Nephron (organoid): ENCODE measurements around the gene MDP1.

Experiments
- H3K27ac Mint-ChIP-seq, 3 experiments: 2 replicates each; pipeline ENCODE4 v1.8.0; 2020; ENCODE audit warnings: mixed read lengths in 3 of 3, mild to moderate bottlenecking in 2 of 3, moderate library complexity in 1 of 3
- H3K27me3 Mint-ChIP-seq: 2 replicates; pipeline ENCODE4 v1.8.0; 2021; ENCODE audit warnings: low read depth, mild to moderate bottlenecking, moderate library complexity, mixed read lengths
- H3K36me3 Mint-ChIP-seq: 2 replicates; pipeline ENCODE4 v1.8.0; 2020; ENCODE audit warnings: low read depth, mixed read lengths
- H3K4me1 Mint-ChIP-seq: 2 replicates; pipeline ENCODE4 v1.8.0; 2020; ENCODE audit warnings: mixed read lengths
- H3K4me3 Mint-ChIP-seq, 3 experiments: 2 replicates each; pipeline ENCODE4 v1.8.0; 2020; ENCODE audit warnings: mild to moderate bottlenecking in 3 of 3, mixed read lengths in 3 of 3, moderate library complexity in 2 of 3
- H3K9me3 Mint-ChIP-seq: 2 replicates; pipeline ENCODE4 v1.8.0; 2020; ENCODE audit warnings: mixed read lengths
- CTCF ChIP-seq, 3 experiments: fragments of 200-600 bp; sonication (generic); IDR thresholded peaks; one replicate each; pipeline ENCODE4 v1.5.0; 2021; ENCODE audit warnings: antibody characterized with exemption in 3 of 3; ENCODE audit not compliant: unreplicated experiment in 3 of 3

Gene MDP1

GRCh38 chr14:24192933-24193332 lies 22.9 kb downstream of the MDP1 start:
- Mint-ChIP-seq H3K27me3 (no peaks in the 10 kb centered on the region), H3K36me3 (peaks cover 31% of the 10 kb centered on the region), H3K4me3 (peak overlapping the region; percentile 57 to 73 (median 65)), H3K27ac (peak overlapping the region in 1 of 3 experiments; percentile 71), H3K9me3 (no peaks in the 10 kb centered on the region), H3K4me1 (peaks cover 44% of the 10 kb centered on the region)
- no peak for TF ChIP-seq CTCF (IDR thresholded peaks at IDR 0.05; ENCODE audit: unreplicated experiment in 3 of 3)

- Mint-ChIP-seq H3K9me3 (no peaks in the 10 kb centered on the region), H3K4me1 (peaks cover 41% of the 10 kb centered on the region), H3K27me3 (no peaks in the 10 kb centered on the region), H3K36me3 (peaks cover 31% of the 10 kb centered on the region), H3K27ac (no peak overlapping the region), H3K4me3 (peak overlapping the region in 1 of 3 experiments; percentile 37)
- no peak for TF ChIP-seq CTCF (IDR thresholded peaks at IDR 0.05; ENCODE audit: unreplicated experiment in 3 of 3)
Observed at GRCh38 chr14:24190416-24190815, 25.4 kb downstream of the MDP1 start.

GRCh38 chr14:24189460-24189859 lies 26.4 kb downstream of the MDP1 start:
- Mint-ChIP-seq H3K27me3 (no peaks in the 10 kb centered on the region), H3K27ac (peak overlapping the region; percentile 44 to 90 (median 88)), H3K4me1 (peaks cover 35% of the 10 kb centered on the region), H3K36me3 (peaks cover 31% of the 10 kb centered on the region), H3K9me3 (no peaks in the 10 kb centered on the region), H3K4me3 (peak overlapping the region in 1 of 3 experiments; percentile 95)
- TF ChIP-seq CTCF (IDR thresholded peaks at IDR 0.05; ENCODE audit: unreplicated experiment in 3 of 3) = no peak

- H3K36me3 Mint-ChIP-seq = peaks cover 29% of the 10 kb centered on the region
- H3K4me3 Mint-ChIP-seq = peak overlapping the region; percentile 93 to 95 (median 94)
- TF ChIP-seq CTCF (IDR thresholded peaks at IDR 0.05; ENCODE audit: unreplicated experiment in 3 of 3) = no peak
- H3K27ac Mint-ChIP-seq = peak overlapping the region; percentile 44 to 90 (median 88)
- H3K4me1 Mint-ChIP-seq = peaks cover 31% of the 10 kb centered on the region
- no peaks in the 10 kb centered on the region for H3K27me3 Mint-ChIP-seq
- H3K9me3 Mint-ChIP-seq = no peaks in the 10 kb centered on the region
Observed at GRCh38 chr14:24189059-24189375, 26.8 kb downstream of the MDP1 start.

- no peak for TF ChIP-seq CTCF (IDR thresholded peaks at IDR 0.05; ENCODE audit: unreplicated experiment in 3 of 3)
- Mint-ChIP-seq H3K4me3 (peak within 1 kb of the TSS; percentile 93 to 95 (median 94)), H3K27me3 (no peaks in the 10 kb centered on the region), H3K36me3 (peaks cover 30% of the 10 kb centered on the region), H3K9me3 (no peaks in the 10 kb centered on the region), H3K4me1 (peaks cover 29% of the 10 kb centered on the region), H3K27ac (peak within 1 kb of the TSS; percentile 44 to 90 (median 88))
Observed at GRCh38 chr14:24188251-24189058, 27.4 kb downstream of the MDP1 start, which contains the start of gene IPO4. Gene IPO4, minus strand, starts transcription at chr14:24188816. Its CDS starts 29 bp downstream, at chr14:24188787.

GRCh38 chr14:24187539-24187915 lies 28.3 kb downstream of the MDP1 start:
- TF ChIP-seq CTCF (IDR thresholded peaks at IDR 0.05; ENCODE audit: unreplicated experiment in 3 of 3) = no peak
- peaks cover 29% of the 10 kb centered on the region for H3K4me1 Mint-ChIP-seq
- H3K27me3 Mint-ChIP-seq = no peaks in the 10 kb centered on the region
- peaks cover 28% of the 10 kb centered on the region for H3K36me3 Mint-ChIP-seq
- H3K4me3 Mint-ChIP-seq = peak overlapping the region; percentile 93 to 95 (median 94)
- H3K27ac Mint-ChIP-seq = peak overlapping the region; percentile 44 to 90 (median 88)
- no peaks in the 10 kb centered on the region for H3K9me3 Mint-ChIP-seq
